ENCODE results near the gene APCDD1L. TPM values are rescaled to one million over a fixed set of nuclear protein-coding genes. Genes with fewer than 3 reads are reported as not detected.

Gene APCDD1L
- total RNA-seq, 3 donors from 2014 or later: 0.73 to 2.0 TPM; not detected in 1

DNA sequence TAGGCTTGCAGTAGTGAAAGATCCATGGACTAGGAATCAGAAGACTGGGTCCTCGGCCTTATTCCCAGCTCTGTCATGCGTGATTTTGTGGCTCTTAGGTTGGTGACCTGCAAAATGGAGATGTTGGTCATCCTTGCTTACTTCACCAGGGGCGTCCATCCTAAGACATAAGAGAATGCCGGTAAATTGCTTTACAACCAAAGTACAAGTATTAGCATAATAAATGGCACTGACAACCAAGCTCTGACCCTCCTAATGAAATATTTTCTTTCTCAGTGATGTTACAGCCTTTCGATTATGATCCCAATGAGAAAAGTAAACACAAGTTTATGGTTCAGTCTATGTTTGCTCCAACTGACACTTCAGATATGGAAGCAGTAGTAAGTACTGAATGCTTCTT is 80.9 kb downstream of the APCDD1L start:
- TF ChIP-seq CTCF (IDR thresholded peaks at IDR 0.05) (no peak), POLR2AphosphoS5 (IDR thresholded peaks at IDR 0.05) (no peak), POLR2A (IDR thresholded peaks at IDR 0.05) (no peak)
- DNase-seq (ENCODE audit: low spot score in 2 of 2): no peak
- H3K4me3 ChIP-seq: no peak overlapping the region
- H3K4me1 ChIP-seq: no peaks in the 10 kb centered on the region
- no peaks in the 10 kb centered on the region for H3K27me3 ChIP-seq
- intact Hi-C loops (cut with DNase I; ENCODE audit: low total_unique reads): no loop called here
- no peaks in the 10 kb centered on the region for H3K36me3 ChIP-seq
- no peaks in the 10 kb centered on the region for H3K9me3 ChIP-seq
- no peak overlapping the region for H3K27ac ChIP-seq

- H3K4me1 ChIP-seq: no peaks in the 10 kb centered on the region
- H3K27ac ChIP-seq: no peak overlapping the region
- no peak for TF ChIP-seq CTCF (IDR thresholded peaks at IDR 0.05)
- TF ChIP-seq POLR2AphosphoS5 (IDR thresholded peaks at IDR 0.05): no peak
- TF ChIP-seq POLR2A (IDR thresholded peaks at IDR 0.05): no peak
- H3K9me3 ChIP-seq: no peaks in the 10 kb centered on the region
- no peak for DNase-seq (ENCODE audit: low spot score in 2 of 2)
- no peaks in the 10 kb centered on the region for H3K36me3 ChIP-seq
- intact Hi-C loops (cut with DNase I; ENCODE audit: low total_unique reads): no loop called here
- no peaks in the 10 kb centered on the region for H3K27me3 ChIP-seq
- no peak overlapping the region for H3K4me3 ChIP-seq
These were observed 81.4 kb downstream of the APCDD1L start for GRCh38 chr20:58433759-58434158.

DNA sequence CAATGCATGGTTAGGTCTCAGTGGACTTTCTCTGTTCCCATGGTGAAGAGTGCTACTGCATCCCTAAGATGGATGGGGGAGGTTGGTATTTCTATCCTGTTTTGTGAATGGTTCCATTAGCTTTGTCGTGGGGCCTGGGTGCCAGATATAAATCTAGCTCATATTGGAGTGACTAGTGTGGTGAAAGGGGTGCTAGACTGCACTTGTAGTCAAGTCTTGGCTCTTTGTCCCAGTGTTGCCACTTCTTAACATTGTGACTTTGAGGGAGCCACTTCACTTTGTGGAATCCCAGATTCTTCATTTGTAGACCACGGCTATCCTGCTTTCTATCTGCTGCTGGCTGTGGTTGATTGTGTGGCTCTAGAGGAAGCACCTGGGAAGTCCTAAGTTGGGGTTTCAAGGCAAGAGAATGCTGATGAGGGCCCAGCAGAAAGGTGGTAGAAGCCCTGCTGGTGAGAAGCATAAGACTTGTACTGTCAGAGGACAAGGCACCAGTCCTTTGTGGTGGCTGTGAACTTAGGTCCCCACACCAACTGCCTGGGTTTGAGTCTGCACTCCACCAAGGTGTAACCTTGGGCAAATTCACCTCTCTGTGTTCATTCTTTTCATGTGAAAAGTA is 82.1 kb downstream of the APCDD1L start:
- intact Hi-C loops (cut with DNase I; ENCODE audit: low total_unique reads): no loop called here
- no peak for DNase-seq (ENCODE audit: low spot score in 2 of 2)
- H3K4me1 ChIP-seq: no peaks in the 10 kb centered on the region

DNA sequence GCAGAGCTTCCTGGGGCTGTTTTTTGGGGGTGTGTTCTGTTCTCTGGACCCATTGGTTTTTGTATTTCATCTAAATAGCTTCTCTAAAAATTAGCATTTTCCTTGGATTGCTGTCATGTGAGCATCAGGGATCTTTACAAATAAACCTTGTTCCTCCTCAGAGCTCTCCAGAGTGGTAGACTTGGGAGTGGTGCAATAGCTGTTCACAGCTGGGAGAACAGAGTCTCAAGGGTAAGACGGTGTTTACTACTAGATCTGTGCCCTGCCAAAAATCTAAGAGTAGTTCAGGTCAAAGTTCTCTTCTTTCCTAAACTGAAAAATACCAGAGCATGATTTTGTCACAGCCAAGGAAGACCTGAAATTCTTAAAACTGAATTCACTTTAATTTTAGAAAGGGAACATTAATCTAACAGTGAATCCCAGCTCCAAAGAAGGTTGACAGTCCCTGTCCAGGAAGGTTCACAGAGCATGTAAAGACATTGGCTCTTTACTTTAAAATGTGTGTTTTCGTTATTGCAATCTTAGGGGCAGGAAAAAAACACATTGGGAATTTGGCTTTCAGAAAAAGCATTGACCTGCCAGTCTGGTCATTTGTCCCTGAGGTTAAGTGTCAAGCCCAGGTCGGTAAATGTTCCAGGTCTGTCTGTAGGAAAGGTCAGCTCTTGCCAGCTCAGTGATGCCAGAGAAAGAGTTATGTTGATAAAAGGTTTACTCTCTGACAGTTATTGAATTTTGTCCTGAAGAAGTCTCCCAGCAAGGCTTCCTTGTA is 82.8 kb downstream of the APCDD1L start:
- intact Hi-C loops (cut with DNase I; ENCODE audit: low total_unique reads): no loop called here
- Histone ChIP-seq H3K4me1 (no peaks in the 10 kb centered on the region), H3K27ac (no peak overlapping the region), H3K4me3 (no peak overlapping the region), H3K36me3 (no peaks in the 10 kb centered on the region), H3K9me3 (no peaks in the 10 kb centered on the region), H3K27me3 (no peaks in the 10 kb centered on the region)
- DNase-seq (ENCODE audit: low spot score in 2 of 2): no peak
- TF ChIP-seq POLR2A (IDR thresholded peaks at IDR 0.05) (no peak), POLR2AphosphoS5 (IDR thresholded peaks at IDR 0.05) (no peak), CTCF (IDR thresholded peaks at IDR 0.05) (no peak)

More for the DNA sequence above, 82.1 kb downstream of the APCDD1L start:
- H3K27me3 ChIP-seq: no peaks in the 10 kb centered on the region
- no peak overlapping the region for H3K27ac ChIP-seq
- no peaks in the 10 kb centered on the region for H3K9me3 ChIP-seq
- H3K36me3 ChIP-seq: no peaks in the 10 kb centered on the region
- no peak overlapping the region for H3K4me3 ChIP-seq
- TF ChIP-seq CTCF (IDR thresholded peaks at IDR 0.05): no peak
- no peak for TF ChIP-seq POLR2A (IDR thresholded peaks at IDR 0.05)
- no peak for TF ChIP-seq POLR2AphosphoS5 (IDR thresholded peaks at IDR 0.05)

GRCh38 chr20:58431134-58431533 is 84.1 kb downstream of the APCDD1L start:
- Histone ChIP-seq H3K4me3 (no peak overlapping the region), H3K27me3 (no peaks in the 10 kb centered on the region), H3K4me1 (no peaks in the 10 kb centered on the region), H3K36me3 (no peaks in the 10 kb centered on the region), H3K9me3 (no peaks in the 10 kb centered on the region), H3K27ac (no peak overlapping the region)
- intact Hi-C loops (cut with DNase I; ENCODE audit: low total_unique reads): no loop called here
- no peak for TF ChIP-seq POLR2A (IDR thresholded peaks at IDR 0.05)
- no peak for TF ChIP-seq POLR2AphosphoS5 (IDR thresholded peaks at IDR 0.05)
- TF ChIP-seq CTCF (IDR thresholded peaks at IDR 0.05): no peak
- no peak for DNase-seq (ENCODE audit: low spot score in 2 of 2)

All from breast epithelium (tissue), 4 donors.